ENCODE results near the gene CLPSL1. TPM values are rescaled to one million over a fixed set of nuclear protein-coding genes. Genes with fewer than 3 reads are reported as not detected.

CLPSL1 gene
- total and polyA plus RNA-seq, 2 of the 13 experiments (the other 11 are each of a cell fraction or from before 2014, with no cell fraction given), result not detected

GRCh38 chr6:35731736-35732532, 48.9 kb upstream of the CLPSL1 start (continued):
- TF ChIP-seq, protein P1, sequence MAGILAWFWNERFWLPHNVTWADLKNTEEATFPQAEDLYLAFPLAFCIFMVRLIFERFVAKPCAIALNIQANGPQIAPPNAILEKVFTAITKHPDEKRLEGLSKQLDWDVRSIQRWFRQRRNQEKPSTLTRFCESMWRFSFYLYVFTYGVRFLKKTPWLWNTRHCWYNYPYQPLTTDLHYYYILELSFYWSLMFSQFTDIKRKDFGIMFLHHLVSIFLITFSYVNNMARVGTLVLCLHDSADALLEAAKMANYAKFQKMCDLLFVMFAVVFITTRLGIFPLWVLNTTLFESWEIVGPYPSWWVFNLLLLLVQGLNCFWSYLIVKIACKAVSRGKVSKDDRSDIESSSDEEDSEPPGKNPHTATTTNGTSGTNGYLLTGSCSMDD (CRISPR knock-in tag; IDR thresholded peaks at IDR 0.05), result no peak
- TF ChIP-seq PTBP1 (IDR thresholded peaks at IDR 0.05; ENCODE audit: low read depth, low read length, poor library complexity, severe bottlenecking) (no peak), NR2C2 (CRISPR knock-in tag; IDR thresholded peaks at IDR 0.05; ENCODE audit: borderline replicate concordance) (peak; percentile 64; the same call in 1 of the 2 replicates), NR2F1 (CRISPR knock-in tag; IDR thresholded peaks at IDR 0.05) (peak in 1 of 2 experiments; percentile 37; a peak in 2 of 4 replicates), CBX1 (IDR thresholded peaks at IDR 0.05; ENCODE audit: low read depth) (peak; percentile 82), ZNF543 (CRISPR knock-in tag; IDR thresholded peaks at IDR 0.05) (peak; percentile 10; the same call in 1 of the 2 replicates), ZNF251 (CRISPR knock-in tag; IDR thresholded peaks at IDR 0.05) (no peak), AKNA (CRISPR knock-in tag; IDR thresholded peaks at IDR 0.05; ENCODE audit: borderline replicate concordance) (no peak), ZSCAN25 (CRISPR knock-in tag; IDR thresholded peaks at IDR 0.05) (peak; percentile 29; the same call in 1 of the 2 replicates), USF2 (IDR thresholded peaks at IDR 0.05; ENCODE audit: low read depth, low read length) (no peak), USF2 (CRISPR knock-in tag; IDR thresholded peaks at IDR 0.05; ENCODE audit: borderline replicate concordance) (no peak)
- TF ChIP-seq, protein P2, sequence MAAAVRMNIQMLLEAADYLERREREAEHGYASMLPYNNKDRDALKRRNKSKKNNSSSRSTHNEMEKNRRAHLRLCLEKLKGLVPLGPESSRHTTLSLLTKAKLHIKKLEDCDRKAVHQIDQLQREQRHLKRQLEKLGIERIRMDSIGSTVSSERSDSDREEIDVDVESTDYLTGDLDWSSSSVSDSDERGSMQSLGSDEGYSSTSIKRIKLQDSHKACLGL (CRISPR knock-in tag; IDR thresholded peaks at IDR 0.05), result peak; percentile 24; the same call in 1 of the 2 replicates
- TF ChIP-seq, protein P3, sequence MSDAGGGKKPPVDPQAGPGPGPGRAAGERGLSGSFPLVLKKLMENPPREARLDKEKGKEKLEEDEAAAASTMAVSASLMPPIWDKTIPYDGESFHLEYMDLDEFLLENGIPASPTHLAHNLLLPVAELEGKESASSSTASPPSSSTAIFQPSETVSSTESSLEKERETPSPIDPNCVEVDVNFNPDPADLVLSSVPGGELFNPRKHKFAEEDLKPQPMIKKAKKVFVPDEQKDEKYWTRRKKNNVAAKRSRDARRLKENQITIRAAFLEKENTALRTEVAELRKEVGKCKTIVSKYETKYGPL (CRISPR knock-in tag; IDR thresholded peaks at IDR 0.05), result no peak
